GM12892 (cell line): ENCODE measurements around the gene KCNK16.

Experiments
- POLR2A ChIP-seq: IDR thresholded peaks from 2 replicates; pipeline ENCODE4 v1.6.1; 2011; ENCODE audit warnings: low read depth, low read length, control low read depth
- POLR2AphosphoS5 ChIP-seq: IDR thresholded peaks from 2 replicates; pipeline ENCODE4 v1.6.1; 2011; ENCODE audit warnings: low read depth, low read length, control low read depth
- TAF1 ChIP-seq: IDR thresholded peaks from 2 replicates; pipeline ENCODE4 v1.6.1; 2011; ENCODE audit warnings: low read depth, mild to moderate bottlenecking, control low read depth, low read length, borderline replicate concordance

- no peak for TF ChIP-seq POLR2A
- no peak for TF ChIP-seq TAF1
- no peak for TF ChIP-seq POLR2AphosphoS5
Measured at GRCh38 chr6:39317256-39317655, 5.2 kb downstream of the KCNK16 start.
